Activated naive CD8-positive, alpha-beta T cell treated with anti-CD3 and anti-CD28 coated beads for 36 hours (primary cell): ENCODE measurements around the gene POLL. TPM values are rescaled to one million over a fixed set of nuclear protein-coding genes. Genes with fewer than 3 reads are reported as not detected.
A peak's percentile ranks its signal among the peaks of the same experiment; 100 is the strongest.
"Not testable (repeated sequence)": the region's sequence is repeated elsewhere in the genome, so short reads cannot be mapped to it uniquely, and the experiment has no call there.

Experiments
- DNase-seq: peaks from one replicate; pipeline ENCODE4 v3.0.0; 2021
- H3K27ac Mint-ChIP-seq: one replicate; pipeline ENCODE4 v1.8.0; 2022; ENCODE audit warnings: mild to moderate bottlenecking, moderate library complexity, mixed read lengths
- H3K27me3 Mint-ChIP-seq: one replicate; pipeline ENCODE4 v1.8.0; 2022; ENCODE audit warnings: mild to moderate bottlenecking, mixed read lengths
- H3K36me3 Mint-ChIP-seq: one replicate; pipeline ENCODE4 v1.8.0; 2021; ENCODE audit warnings: mild to moderate bottlenecking, mixed read lengths
- H3K4me1 Mint-ChIP-seq: one replicate; pipeline ENCODE4 v1.8.0; 2021; ENCODE audit warnings: mixed read lengths
- H3K4me3 Mint-ChIP-seq: one replicate; pipeline ENCODE4 v1.8.0; 2022; ENCODE audit warnings: mild to moderate bottlenecking, moderate library complexity, mixed read lengths
- H3K9me3 Mint-ChIP-seq: one replicate; pipeline ENCODE4 v1.8.0; 2022; ENCODE audit warnings: mixed read lengths
- total RNA-seq, 2 experiments: library from RNA; stranded (reverse); gene quantifications; one replicate each; pipeline ENCODE4 v1.2.3, GENCODE V29; 2021

POLL gene
- total RNA-seq = 10 to 100 TPM; 27.4 to 28.6 TPM

- no peaks in the 10 kb centered on the region for H3K9me3 Mint-ChIP-seq
- H3K4me3 Mint-ChIP-seq = peak within 1 kb of the TSS; percentile 94
- H3K27me3 Mint-ChIP-seq = no peaks in the 10 kb centered on the region
- H3K4me1 Mint-ChIP-seq = peaks cover 19% of the 10 kb centered on the region
- peak; percentile 92 for DNase-seq
- peaks cover 9% of the 10 kb centered on the region for H3K36me3 Mint-ChIP-seq
- peak within 1 kb of the TSS; percentile 79 for H3K27ac Mint-ChIP-seq
Measured at GRCh38 chr10:101587725-101588653, at the start of gene POLL, which contains the start of gene DPCD. Gene POLL, minus strand, starts transcription at chr10:101588257. Its CDS starts 897 bp downstream, at chr10:101587360. Gene DPCD, plus strand, starts transcription at chr10:101588321. Its CDS starts 16 bp downstream, at chr10:101588337.

DNA sequence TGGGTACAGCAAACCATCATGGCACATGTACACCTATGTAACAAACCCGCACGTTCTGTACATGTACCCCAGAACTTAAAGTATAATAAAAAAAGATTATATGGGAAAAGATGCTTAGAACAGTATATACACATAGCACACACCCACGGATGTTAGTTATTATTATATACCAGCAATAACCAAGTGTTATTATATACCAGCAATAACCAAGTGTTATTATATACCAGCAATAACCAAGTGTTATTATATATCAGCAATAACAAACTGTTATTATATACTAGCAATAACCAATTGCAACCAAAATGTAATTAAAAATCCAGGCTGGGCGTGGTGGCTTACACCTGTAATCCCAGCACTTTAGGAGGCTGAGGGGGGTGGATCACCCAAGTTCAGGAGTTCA is 45.5 kb upstream of the POLL start:
- not testable (repeated sequence) for H3K4me3 Mint-ChIP-seq, H3K9me3 Mint-ChIP-seq, H3K27me3 Mint-ChIP-seq, H3K4me1 Mint-ChIP-seq, H3K27ac Mint-ChIP-seq, DNase-seq
- peaks cover 27% of the 10 kb centered on the region for H3K36me3 Mint-ChIP-seq

- Mint-ChIP-seq H3K27ac (no peak overlapping the region), H3K36me3 (peaks cover 17% of the 10 kb centered on the region), H3K4me3 (no peak overlapping the region), H3K4me1 (peaks cover 11% of the 10 kb centered on the region), H3K9me3 (peaks cover 1% of the 10 kb centered on the region), H3K27me3 (no peaks in the 10 kb centered on the region)
- no peak for DNase-seq
Measured at GRCh38 chr10:101631821-101632475, 43.9 kb upstream of the POLL start.

DNA sequence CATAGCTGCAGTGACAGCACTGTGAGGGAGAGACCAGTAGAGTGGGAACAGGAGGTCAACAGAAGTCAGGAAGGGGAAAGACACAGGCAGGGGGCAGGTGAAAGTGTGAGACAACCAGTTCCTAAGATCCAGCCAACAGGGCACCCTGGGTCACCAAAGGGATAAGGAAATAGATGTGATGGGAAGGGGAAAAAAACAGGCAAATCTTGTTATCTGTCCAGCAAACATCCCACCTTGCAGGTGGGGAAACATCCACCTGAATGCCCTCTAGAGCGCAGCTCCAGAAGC is 42.5 kb upstream of the POLL start:
- Mint-ChIP-seq H3K4me1 (peaks cover 9% of the 10 kb centered on the region), H3K27me3 (no peaks in the 10 kb centered on the region), H3K36me3 (peaks cover 6% of the 10 kb centered on the region), H3K9me3 (no peaks in the 10 kb centered on the region), H3K27ac (no peak overlapping the region), H3K4me3 (no peak overlapping the region)
- DNase-seq = no peak

DNA sequence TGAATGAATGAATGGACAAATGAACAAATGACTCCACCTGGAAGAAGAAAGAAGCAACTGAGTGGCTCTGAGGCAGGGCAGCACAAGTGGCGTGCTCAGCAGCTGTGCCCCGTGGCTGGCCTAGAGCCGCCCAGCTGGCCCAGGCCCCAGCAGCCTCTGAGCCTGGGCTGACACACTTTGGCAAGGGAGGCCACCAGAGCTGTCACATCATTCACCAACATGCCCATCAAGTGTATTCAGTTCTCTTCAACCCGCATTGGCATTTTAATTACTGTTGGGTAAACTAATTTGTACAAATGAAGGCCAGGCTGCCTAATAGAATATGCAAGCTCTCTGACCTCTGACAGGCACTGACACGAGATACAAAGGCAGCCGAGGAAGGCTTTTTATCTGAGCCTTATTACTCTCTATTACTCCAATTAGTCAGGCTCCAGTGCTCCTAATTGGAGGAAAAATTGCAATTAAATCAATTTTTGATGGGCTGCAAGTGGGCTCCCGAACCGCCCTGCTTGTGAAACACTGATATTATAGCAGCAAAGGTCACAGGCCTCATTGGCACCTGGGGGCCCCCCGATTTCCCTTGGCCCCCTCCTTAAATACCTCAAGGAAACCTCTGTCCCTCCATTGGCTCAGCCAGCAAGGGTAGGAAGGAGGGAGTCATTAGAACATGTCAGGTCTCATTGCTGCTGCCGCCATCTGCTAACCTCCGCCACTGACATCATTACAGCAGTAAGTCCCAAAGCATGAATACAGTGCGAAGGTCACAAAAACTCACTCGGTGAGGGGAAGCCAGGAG is 42.0 kb upstream of the POLL start:
- H3K4me1 Mint-ChIP-seq = peaks cover 7% of the 10 kb centered on the region
- no peak for DNase-seq
- H3K36me3 Mint-ChIP-seq = peaks cover 4% of the 10 kb centered on the region
- no peaks in the 10 kb centered on the region for H3K9me3 Mint-ChIP-seq
- H3K4me3 Mint-ChIP-seq = no peak overlapping the region
- H3K27me3 Mint-ChIP-seq = no peaks in the 10 kb centered on the region
- H3K27ac Mint-ChIP-seq = no peak overlapping the region

GRCh38 chr10:101625821-101626412 is 37.9 kb upstream of the POLL start:
- Mint-ChIP-seq H3K36me3 (peaks cover 14% of the 10 kb centered on the region), H3K4me1 (peaks cover 3% of the 10 kb centered on the region), H3K27me3 (no peaks in the 10 kb centered on the region), H3K4me3 (no peak overlapping the region), H3K9me3 (no peaks in the 10 kb centered on the region), H3K27ac (no peak overlapping the region)
- DNase-seq = no peak

- Mint-ChIP-seq H3K9me3 (no peaks in the 10 kb centered on the region), H3K27ac (no peak overlapping the region), H3K4me1 (peaks cover 3% of the 10 kb centered on the region), H3K36me3 (peaks cover 14% of the 10 kb centered on the region), H3K27me3 (no peaks in the 10 kb centered on the region), H3K4me3 (no peak overlapping the region)
- no peak for DNase-seq
Measured at GRCh38 chr10:101624526-101625102, 36.6 kb upstream of the POLL start.

DNA sequence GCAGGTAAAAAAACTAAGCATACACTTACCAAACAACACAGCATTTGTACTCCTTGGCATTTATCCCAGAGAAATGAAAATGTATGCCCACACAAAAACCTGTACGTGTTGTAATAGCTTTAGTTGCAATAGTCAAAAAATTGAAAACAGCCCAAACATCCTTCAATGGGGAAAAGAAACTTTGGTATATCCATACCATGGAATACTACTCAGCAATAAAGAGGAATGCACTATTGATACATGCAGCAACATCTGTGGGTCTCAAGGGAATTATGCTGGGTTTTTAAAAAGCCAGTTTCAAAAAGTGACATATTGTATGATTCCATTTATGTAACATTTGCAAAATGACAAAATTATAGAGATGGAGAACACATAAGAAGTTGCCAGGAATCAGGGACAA is 35.5 kb upstream of the POLL start:
- Mint-ChIP-seq H3K4me3 (no peak overlapping the region), H3K4me1 (peaks cover 2% of the 10 kb centered on the region), H3K27ac (no peak overlapping the region), H3K9me3 (no peaks in the 10 kb centered on the region), H3K36me3 (peaks cover 14% of the 10 kb centered on the region), H3K27me3 (no peaks in the 10 kb centered on the region)
- DNase-seq = no peak

- Mint-ChIP-seq H3K27ac (no peak overlapping the region), H3K9me3 (no peaks in the 10 kb centered on the region), H3K27me3 (no peaks in the 10 kb centered on the region), H3K36me3 (peaks cover 13% of the 10 kb centered on the region), H3K4me3 (no peak overlapping the region), H3K4me1 (peaks cover 5% of the 10 kb centered on the region)
- no peak for DNase-seq
Measured at GRCh38 chr10:101619983-101620382, 31.9 kb upstream of the POLL start.

DNA sequence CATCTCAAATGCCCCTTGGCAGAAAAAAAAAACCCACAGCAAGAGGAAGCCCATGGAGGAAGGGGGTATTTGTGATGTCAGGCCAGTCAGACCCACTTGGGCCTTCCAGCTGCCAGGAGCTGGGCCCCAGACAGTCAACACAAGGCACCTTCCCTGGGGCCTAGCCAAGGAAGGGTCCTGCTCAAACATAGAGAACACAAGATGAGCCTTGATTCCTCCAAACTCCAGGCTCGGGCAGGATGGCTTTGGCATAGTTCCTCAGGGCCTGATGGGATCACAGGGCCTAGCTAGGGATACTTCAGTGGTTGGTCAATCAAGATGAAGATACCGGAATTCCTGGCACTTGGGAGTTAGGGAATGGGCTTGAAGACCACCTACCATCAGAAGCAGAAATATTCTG is 30.8 kb upstream of the POLL start:
- H3K9me3 Mint-ChIP-seq = no peaks in the 10 kb centered on the region
- H3K4me3 Mint-ChIP-seq = no peak overlapping the region
- no peaks in the 10 kb centered on the region for H3K27me3 Mint-ChIP-seq
- peaks cover 6% of the 10 kb centered on the region for H3K36me3 Mint-ChIP-seq
- H3K27ac Mint-ChIP-seq = peak overlapping the region; percentile 34
- peaks cover 5% of the 10 kb centered on the region for H3K4me1 Mint-ChIP-seq
- no peak for DNase-seq

GRCh38 chr10:101617824-101618568 is 29.9 kb upstream of the POLL start:
- Mint-ChIP-seq H3K4me3 (no peak overlapping the region), H3K36me3 (peaks cover 3% of the 10 kb centered on the region), H3K4me1 (peaks cover 5% of the 10 kb centered on the region), H3K9me3 (no peaks in the 10 kb centered on the region), H3K27me3 (no peaks in the 10 kb centered on the region), H3K27ac (peak overlapping the region; percentile 54)
- no peak for DNase-seq

GRCh38 chr10:101617102-101617823 is 29.2 kb upstream of the POLL start:
- H3K36me3 Mint-ChIP-seq = peaks cover 3% of the 10 kb centered on the region

GRCh38 chr10:101616415-101617101 is 28.5 kb upstream of the POLL start:
- Mint-ChIP-seq H3K36me3 (peaks cover 2% of the 10 kb centered on the region), H3K9me3 (no peaks in the 10 kb centered on the region), H3K27me3 (no peaks in the 10 kb centered on the region), H3K27ac (no peak overlapping the region), H3K4me3 (no peak overlapping the region), H3K4me1 (peaks cover 8% of the 10 kb centered on the region)
- DNase-seq = no peak

More at GRCh38 chr10:101617102-101617823, 29.2 kb upstream of the POLL start:
- Mint-ChIP-seq H3K9me3 (no peaks in the 10 kb centered on the region), H3K27me3 (no peaks in the 10 kb centered on the region), H3K27ac (peak overlapping the region; percentile 54), H3K4me1 (peaks cover 5% of the 10 kb centered on the region), H3K4me3 (no peak overlapping the region)
- DNase-seq = no peak
